Measurements from ENCODE around the gene TSPAN19. TPM values are rescaled to one million over a fixed set of nuclear protein-coding genes. Genes with fewer than 3 reads are reported as not detected.

TSPAN19 gene
- total RNA-seq, 1 experiment from 2014 or later: not detected

DNA sequence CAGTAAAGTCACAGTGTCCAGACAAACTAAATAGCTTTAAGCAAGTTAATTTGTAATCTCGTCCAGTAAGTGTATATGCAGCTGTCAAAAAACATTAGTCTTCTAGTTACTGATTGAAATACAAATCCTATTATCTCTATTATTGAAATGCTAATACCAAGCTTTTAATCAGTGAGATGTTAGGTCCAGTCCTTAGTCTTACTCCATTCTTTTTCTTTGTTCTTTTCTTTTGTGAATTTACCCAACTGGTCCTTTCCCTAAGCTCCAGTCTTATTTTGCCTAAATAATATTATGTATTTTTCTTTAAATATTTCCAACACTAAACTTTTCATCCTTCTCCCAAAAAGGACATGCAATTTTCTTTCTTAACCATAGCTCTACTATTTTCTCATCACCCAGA lies 57.2 kb downstream of the TSPAN19 start:
- no peak for DNase-seq
- ChIA-PET CTCF (no interaction called here), POLR2A (ENCODE audit: unreplicated experiment) (interaction anchor here (0.7 kb wide), 1 partner anchor 492 kb away, joined by 3 read pairs; no protein-coding TSS in a partner anchor)
- H3K9me2 ChIP-seq (ENCODE audit: insufficient read depth): no peaks in the 10 kb centered on the region
- H3K9me3 ChIP-seq (ENCODE audit: insufficient read depth, low read depth): no peaks in the 10 kb centered on the region
- H3K27ac ChIP-seq: no peak overlapping the region
- intact Hi-C loops (cut with micrococcal nuclease; ENCODE audit: unreplicated experiment): no loop called here
- H3K36me3 ChIP-seq (ENCODE audit: low read depth): no peaks in the 10 kb centered on the region
- no TSS peak for BruUV-seq (replicated peaks)
- H4K20me1 ChIP-seq (ENCODE audit: insufficient read depth): no peaks in the 10 kb centered on the region
- no peak overlapping the region for H2AFZ ChIP-seq
- TF ChIP-seq CTCF (conservative IDR thresholded peaks at IDR 0.05): no peak
- TF ChIP-seq EZH2 (IDR thresholded peaks at IDR 0.05; ENCODE audit: low read depth): no peak
- no peaks in the 10 kb centered on the region for H3F3A ChIP-seq (ENCODE audit: insufficient read depth, low read depth)
- no peak overlapping the region for H3K4me3 ChIP-seq
- no peak overlapping the region for H3K4me2 ChIP-seq
- H3K79me2 ChIP-seq (ENCODE audit: low read depth): no peaks in the 10 kb centered on the region
- no peaks in the 10 kb centered on the region for H3K27me3 ChIP-seq (ENCODE audit: insufficient read depth, low read depth)
- H3K4me1 ChIP-seq (replicated peaks; ENCODE audit: insufficient read depth): no peaks in the 10 kb centered on the region

DNA sequence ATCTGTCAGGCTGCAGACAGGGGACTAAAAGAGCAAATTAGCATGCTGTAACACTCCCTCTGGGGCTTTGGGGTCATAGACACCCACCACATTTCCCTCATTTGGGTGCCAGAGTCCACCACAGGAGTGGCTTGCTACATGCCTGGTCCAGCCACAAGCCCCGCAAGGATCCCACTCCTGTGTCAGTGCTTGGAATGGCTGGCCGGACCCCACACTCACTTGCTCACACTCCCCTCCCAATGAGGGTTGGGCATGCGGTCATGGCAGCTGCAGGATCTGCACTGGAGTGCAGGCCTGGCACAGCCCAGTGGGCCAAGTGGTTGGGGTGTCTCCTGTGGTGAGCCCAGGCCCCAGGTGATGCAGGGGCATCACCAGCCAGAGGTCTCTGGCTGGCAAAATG lies 59.9 kb downstream of the TSPAN19 start:
- Histone ChIP-seq H3K36me3 (ENCODE audit: low read depth) (no peaks in the 10 kb centered on the region), H3K4me3 (no peak overlapping the region), H3F3A (ENCODE audit: insufficient read depth, low read depth) (no peaks in the 10 kb centered on the region), H3K9me3 (ENCODE audit: insufficient read depth, low read depth) (no peaks in the 10 kb centered on the region), H3K27ac (no peak overlapping the region), H4K20me1 (ENCODE audit: insufficient read depth) (no peaks in the 10 kb centered on the region), H3K27me3 (ENCODE audit: insufficient read depth, low read depth) (no peaks in the 10 kb centered on the region), H3K4me2 (no peak overlapping the region), H2AFZ (no peak overlapping the region), H3K79me2 (ENCODE audit: low read depth) (no peaks in the 10 kb centered on the region), H3K4me1 (replicated peaks; ENCODE audit: insufficient read depth) (no peaks in the 10 kb centered on the region), H3K9me2 (ENCODE audit: insufficient read depth) (no peaks in the 10 kb centered on the region)
- ChIA-PET POLR2A (ENCODE audit: unreplicated experiment) (no interaction called here), CTCF (no interaction called here)
- intact Hi-C loops (cut with micrococcal nuclease; ENCODE audit: unreplicated experiment): no loop called here
- TF ChIP-seq CTCF (conservative IDR thresholded peaks at IDR 0.05) (no peak), EZH2 (IDR thresholded peaks at IDR 0.05; ENCODE audit: low read depth) (no peak)
- no peak for DNase-seq
- no TSS peak for BruUV-seq (replicated peaks)

DNA sequence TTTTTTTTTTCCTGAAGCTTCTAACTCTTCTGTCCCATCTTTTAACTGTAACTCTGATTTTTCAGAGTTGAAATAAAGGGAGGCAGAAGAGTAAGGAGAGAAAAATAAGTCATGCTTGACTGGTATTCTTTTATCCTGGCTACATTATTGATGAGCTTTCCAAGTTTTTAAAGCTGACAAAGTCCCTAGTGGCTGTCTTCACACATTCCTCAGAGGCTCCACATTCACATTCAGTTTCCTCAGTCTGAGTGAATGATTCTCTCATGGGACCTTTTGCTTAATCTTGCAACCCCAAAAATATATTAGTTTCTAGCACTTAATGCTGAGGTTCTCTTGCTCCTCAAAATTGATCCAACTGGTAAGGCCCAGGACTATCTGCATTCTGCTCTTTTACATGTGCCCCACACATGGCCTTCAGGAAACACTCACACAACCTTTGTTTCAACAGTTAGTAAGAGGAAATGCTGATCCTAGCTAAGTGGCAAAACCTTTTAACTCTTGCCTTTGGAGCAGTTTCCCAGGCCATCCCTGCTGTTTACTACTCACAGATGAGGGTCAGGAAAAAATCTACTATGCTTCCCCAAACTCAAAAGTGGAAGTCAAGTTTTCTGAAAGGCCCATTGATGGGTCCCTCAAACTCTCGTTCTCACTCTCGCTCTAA lies 61.8 kb downstream of the TSPAN19 start:
- intact Hi-C loops (cut with micrococcal nuclease; ENCODE audit: unreplicated experiment): no loop called here
- Histone ChIP-seq H3K27ac (no peak overlapping the region), H3K4me2 (no peak overlapping the region), H3K9me3 (ENCODE audit: insufficient read depth, low read depth) (no peaks in the 10 kb centered on the region), H3K79me2 (ENCODE audit: low read depth) (no peaks in the 10 kb centered on the region), H3K36me3 (ENCODE audit: low read depth) (no peaks in the 10 kb centered on the region), H2AFZ (no peak overlapping the region), H4K20me1 (ENCODE audit: insufficient read depth) (no peaks in the 10 kb centered on the region), H3K4me1 (replicated peaks; ENCODE audit: insufficient read depth) (no peaks in the 10 kb centered on the region), H3F3A (ENCODE audit: insufficient read depth, low read depth) (no peaks in the 10 kb centered on the region), H3K27me3 (ENCODE audit: insufficient read depth, low read depth) (no peaks in the 10 kb centered on the region), H3K4me3 (no peak overlapping the region), H3K9me2 (ENCODE audit: insufficient read depth) (no peaks in the 10 kb centered on the region)
- DNase-seq: no peak
- TF ChIP-seq EZH2 (IDR thresholded peaks at IDR 0.05; ENCODE audit: low read depth) (no peak), CTCF (conservative IDR thresholded peaks at IDR 0.05) (no peak)
- POLR2A ChIA-PET (ENCODE audit: unreplicated experiment): no interaction called here
- no TSS peak for BruUV-seq (replicated peaks)
- CTCF ChIA-PET: no interaction called here

All from PC-9 (cell line).